GM21367 (cell line): ENCODE measurements around the gene TRAPPC12.
"Not testable (repeated sequence)": the region's sequence is repeated elsewhere in the genome, so short reads cannot be mapped to it uniquely, and the experiment has no call there.

Experiments
- ATAC-seq: cut with Tn5 transposase; IDR thresholded peaks from one replicate; pipeline ENCODE4 v1.9.1; 2021; ENCODE audit not compliant: unreplicated experiment

Gene TRAPPC12

GRCh38 chr2:3498783-3499394, 119.4 kb downstream of the TRAPPC12 start:
- ATAC-seq: no peak

- no peak for ATAC-seq
These were observed 120.9 kb downstream of the TRAPPC12 start for GRCh38 chr2:3500326-3500899.

GRCh38 chr2:3503046-3503445, 123.6 kb downstream of the TRAPPC12 start:
- no peak for ATAC-seq

- no peak for ATAC-seq
These were observed 124.0 kb downstream of the TRAPPC12 start for GRCh38 chr2:3503483-3503882.

GRCh38 chr2:3504741-3505140, 125.2 kb downstream of the TRAPPC12 start:
- ATAC-seq: no peak

GRCh38 chr2:3505771-3506170, 126.3 kb downstream of the TRAPPC12 start:
- no peak for ATAC-seq

- ATAC-seq: no peak
These were observed 132.6 kb downstream of the TRAPPC12 start for GRCh38 chr2:3512086-3512485.

GRCh38 chr2:3513026-3513810, 133.7 kb downstream of the TRAPPC12 start:
- ATAC-seq: no peak

- ATAC-seq: not testable (repeated sequence)
These were observed 135.9 kb downstream of the TRAPPC12 start for GRCh38 chr2:3515438-3515837.

GRCh38 chr2:3516831-3517230, 137.3 kb downstream of the TRAPPC12 start:
- no peak for ATAC-seq

GRCh38 chr2:3517948-3518495, 138.5 kb downstream of the TRAPPC12 start:
- ATAC-seq: no peak

GRCh38 chr2:3518496-3519254, 139.2 kb downstream of the TRAPPC12 start:
- peak; percentile 74 for ATAC-seq

GRCh38 chr2:3519255-3520205, 140.0 kb downstream of the TRAPPC12 start, which contains the start of gene ADI1:
ADI1 (minus strand) TSS chr2:3519531; CDS start chr2:3519487, 44 bp downstream.
- ATAC-seq: peak; percentile 61

- ATAC-seq: no peak
These were observed 141.1 kb downstream of the TRAPPC12 start for GRCh38 chr2:3520591-3520990.

GRCh38 chr2:3522961-3523421, 143.5 kb downstream of the TRAPPC12 start:
- no peak for ATAC-seq

GRCh38 chr2:3523551-3524041, 144.1 kb downstream of the TRAPPC12 start:
- no peak for ATAC-seq

GRCh38 chr2:3526871-3527270, 147.4 kb downstream of the TRAPPC12 start:
- no peak for ATAC-seq

- no peak for ATAC-seq
These were observed 148.6 kb downstream of the TRAPPC12 start for GRCh38 chr2:3527886-3528785.
